GM12878 (cell line): Measurements from ENCODE around the gene TBC1D10B. TPM values are rescaled to one million over a fixed set of nuclear protein-coding genes. Genes with fewer than 3 reads are reported as not detected.

Experiments used
- BCLAF1 ChIP-seq: fragments of 450-650 bp; IDR thresholded peaks from 2 replicates; pipeline ENCODE4 v1.6.1; 2017; ENCODE audit warnings: antibody characterized with exemption, mild to moderate bottlenecking, moderate library complexity
- BHLHE40 ChIP-seq, 2 experiments: fragments of 450-650 bp in 1 of 2; IDR thresholded peaks; 2 replicates each; pipeline ENCODE4 v1.6.1; 2011 to 2017; ENCODE audit warnings: low read depth in 2 of 2, borderline replicate concordance in 1 of 2, improper control_type of control experiment in 1 of 2, low read length in 1 of 2, mild to moderate bottlenecking in 1 of 2
- EZH2 ChIP-seq: IDR thresholded peaks from 2 replicates; pipeline ENCODE4 v1.6.1; 2012; ENCODE audit warnings: low read depth, mild to moderate bottlenecking, control low read depth, inconsistent platforms, low read length, borderline replicate concordance; ENCODE audit not compliant: control insufficient read depth
- LARP7 ChIP-seq: fragments of 450-650 bp; IDR thresholded peaks from 2 replicates; pipeline ENCODE4 v1.6.1; 2017; ENCODE audit warnings: mild to moderate bottlenecking
- NR2C2 ChIP-seq: IDR thresholded peaks from 2 replicates; pipeline ENCODE4 v1.6.1; 2011; ENCODE audit warnings: borderline replicate concordance, low read depth; ENCODE audit not compliant: control insufficient read depth, insufficient read length
- NR2F1 ChIP-seq: fragments of 450-650 bp; conservative IDR thresholded peaks from 2 replicates; pipeline ENCODE4 v1.6.1; 2017; ENCODE audit warnings: mild to moderate bottlenecking
- RBBP5 ChIP-seq: fragments of 200-600 bp; sonication (generic); conservative IDR thresholded peaks from 2 replicates; pipeline ENCODE4 v1.6.1; 2016
- SUZ12 ChIP-seq: fragments of 200-600 bp; sonication (generic); IDR thresholded peaks from one replicate; pipeline ENCODE4 v1.6.1; 2018; ENCODE audit warnings: antibody characterized with exemption, mild to moderate bottlenecking; ENCODE audit not compliant: unreplicated experiment
- TARDBP ChIP-seq: IDR thresholded peaks from 2 replicates; pipeline ENCODE4 v1.6.1; 2016; ENCODE audit warnings: borderline replicate concordance
- ZNF24 ChIP-seq: fragments of 450-650 bp; IDR thresholded peaks from 2 replicates; pipeline ENCODE4 v1.6.1; 2017; ENCODE audit warnings: antibody characterized with exemption, mild to moderate bottlenecking
- ZNF384 ChIP-seq: IDR thresholded peaks from 2 replicates; pipeline ENCODE4 v1.6.1; 2012; ENCODE audit warnings: low read depth, mild to moderate bottlenecking, low read length, improper control_type of control experiment, borderline replicate concordance
- ZZZ3 ChIP-seq: IDR thresholded peaks from 2 replicates; pipeline ENCODE4 v1.6.1; 2011; ENCODE audit warnings: low read depth; ENCODE audit not compliant: control insufficient read depth, insufficient read length
- polyA plus RNA-seq, 11 experiments: library from polyadenylated mRNA; depleted of rRNA in 4 of 11; unstranded in 6 of 11; stranded (reverse) in 5 of 11; fragments of >200 nt; fragmentation: Nextera tagmentation in 4 of 11; fragmentation: Illumina TruSeq in 1 of 11; extraction: Ambion mirVana in 4 of 11; extraction: Trizol in 1 of 11; gene quantifications; 1 replicate in 1 of 11; 2 replicates in 10 of 11; pipeline versions ENCODE4 v1.2.1 to v1.2.3, GENCODE V29; 2011 to 2016; ENCODE audit warnings: inconsistent platforms in 2 of 11, missing spikeins in 2 of 11, low read depth in 1 of 11
- total RNA-seq, 4 experiments: library from RNA; depleted of rRNA in 3 of 4; stranded (reverse); fragments of >200 nt in 3 of 4; fragmentation: Illumina TruSeq in 1 of 4; extraction: Trizol in 1 of 4; gene quantifications; 2 replicates each; pipeline versions ENCODE4 v1.2.1 to v1.2.3, GENCODE V29; 2013 to 2021
- TF ChIP-seq, protein P1 (sequence below): IDR thresholded peaks from 2 replicates; pipeline ENCODE4 v1.6.1; 2012; ENCODE audit warnings: mild to moderate bottlenecking, low read depth, low read length
- TF ChIP-seq, protein P2 (sequence below): IDR thresholded peaks from 2 replicates; pipeline ENCODE4 v1.6.1; 2012; ENCODE audit warnings: low read length, inconsistent platforms
- TF ChIP-seq, protein P3 (sequence below): fragments of 450-650 bp; IDR thresholded peaks from 2 replicates; pipeline ENCODE4 v1.6.1; 2016; ENCODE audit warnings: mild to moderate bottlenecking

TBC1D10B gene
- total and polyA plus RNA-seq, 10 of the 15 experiments (the other 5 are each of a cell fraction or from before 2014, with no cell fraction given), result 2.2 to 51.2 (median 11.6) TPM

DNA sequence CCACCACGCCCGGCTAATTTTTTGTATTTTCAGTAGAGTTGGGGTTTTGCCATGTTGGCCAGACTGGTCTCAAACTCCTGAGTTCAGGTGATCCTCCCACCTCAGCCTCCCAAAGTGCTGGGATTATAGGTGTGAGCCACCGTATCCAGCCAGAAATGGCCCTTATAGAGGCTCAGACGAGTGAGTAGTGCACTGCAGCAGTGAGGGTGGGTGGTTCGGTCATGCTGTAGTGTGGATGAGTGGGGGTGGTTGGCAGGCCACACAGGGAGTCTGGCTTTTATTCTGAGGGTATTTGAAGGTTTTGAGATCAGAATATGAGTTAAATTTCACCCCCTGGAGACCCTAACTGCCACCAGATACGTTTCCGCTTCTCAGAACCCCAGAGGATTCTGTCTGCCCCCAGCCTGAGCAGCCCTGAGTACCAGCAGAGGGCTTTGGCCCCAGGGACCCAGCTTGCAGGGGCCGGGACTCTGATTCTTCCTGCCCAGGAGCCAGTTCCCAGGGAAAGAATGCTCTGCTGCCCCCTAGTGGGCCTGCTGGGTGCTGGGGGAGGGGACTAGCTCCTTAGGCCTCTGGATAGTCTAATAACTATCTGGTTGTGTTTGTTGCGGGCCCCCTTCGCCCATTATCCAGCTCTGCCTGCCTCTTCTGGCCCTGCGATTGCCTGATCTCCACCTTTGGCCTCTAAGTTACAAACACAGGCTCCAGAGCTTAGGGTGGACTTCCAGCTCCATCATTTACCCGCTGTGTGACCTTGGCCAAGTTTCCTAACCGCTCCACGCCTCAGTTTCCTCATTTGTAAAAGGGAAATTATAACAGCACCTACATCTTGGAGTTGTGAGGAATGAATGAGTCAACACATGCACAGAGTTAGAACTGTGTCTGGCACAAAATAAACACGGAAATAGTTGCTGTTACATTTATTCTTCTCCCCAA lies 39.1 kb upstream of the TBC1D10B start (continued):
- TF ChIP-seq ZNF384, result no peak
- TF ChIP-seq NR2C2, result no peak
- TF ChIP-seq LARP7, result no peak
- TF ChIP-seq, protein P1, sequence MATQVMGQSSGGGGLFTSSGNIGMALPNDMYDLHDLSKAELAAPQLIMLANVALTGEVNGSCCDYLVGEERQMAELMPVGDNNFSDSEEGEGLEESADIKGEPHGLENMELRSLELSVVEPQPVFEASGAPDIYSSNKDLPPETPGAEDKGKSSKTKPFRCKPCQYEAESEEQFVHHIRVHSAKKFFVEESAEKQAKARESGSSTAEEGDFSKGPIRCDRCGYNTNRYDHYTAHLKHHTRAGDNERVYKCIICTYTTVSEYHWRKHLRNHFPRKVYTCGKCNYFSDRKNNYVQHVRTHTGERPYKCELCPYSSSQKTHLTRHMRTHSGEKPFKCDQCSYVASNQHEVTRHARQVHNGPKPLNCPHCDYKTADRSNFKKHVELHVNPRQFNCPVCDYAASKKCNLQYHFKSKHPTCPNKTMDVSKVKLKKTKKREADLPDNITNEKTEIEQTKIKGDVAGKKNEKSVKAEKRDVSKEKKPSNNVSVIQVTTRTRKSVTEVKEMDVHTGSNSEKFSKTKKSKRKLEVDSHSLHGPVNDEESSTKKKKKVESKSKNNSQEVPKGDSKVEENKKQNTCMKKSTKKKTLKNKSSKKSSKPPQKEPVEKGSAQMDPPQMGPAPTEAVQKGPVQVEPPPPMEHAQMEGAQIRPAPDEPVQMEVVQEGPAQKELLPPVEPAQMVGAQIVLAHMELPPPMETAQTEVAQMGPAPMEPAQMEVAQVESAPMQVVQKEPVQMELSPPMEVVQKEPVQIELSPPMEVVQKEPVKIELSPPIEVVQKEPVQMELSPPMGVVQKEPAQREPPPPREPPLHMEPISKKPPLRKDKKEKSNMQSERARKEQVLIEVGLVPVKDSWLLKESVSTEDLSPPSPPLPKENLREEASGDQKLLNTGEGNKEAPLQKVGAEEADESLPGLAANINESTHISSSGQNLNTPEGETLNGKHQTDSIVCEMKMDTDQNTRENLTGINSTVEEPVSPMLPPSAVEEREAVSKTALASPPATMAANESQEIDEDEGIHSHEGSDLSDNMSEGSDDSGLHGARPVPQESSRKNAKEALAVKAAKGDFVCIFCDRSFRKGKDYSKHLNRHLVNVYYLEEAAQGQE, result no peak
- peak; percentile 51; the same call in 1 of the 2 replicates for TF ChIP-seq NR2F1
- TF ChIP-seq, protein P2, sequence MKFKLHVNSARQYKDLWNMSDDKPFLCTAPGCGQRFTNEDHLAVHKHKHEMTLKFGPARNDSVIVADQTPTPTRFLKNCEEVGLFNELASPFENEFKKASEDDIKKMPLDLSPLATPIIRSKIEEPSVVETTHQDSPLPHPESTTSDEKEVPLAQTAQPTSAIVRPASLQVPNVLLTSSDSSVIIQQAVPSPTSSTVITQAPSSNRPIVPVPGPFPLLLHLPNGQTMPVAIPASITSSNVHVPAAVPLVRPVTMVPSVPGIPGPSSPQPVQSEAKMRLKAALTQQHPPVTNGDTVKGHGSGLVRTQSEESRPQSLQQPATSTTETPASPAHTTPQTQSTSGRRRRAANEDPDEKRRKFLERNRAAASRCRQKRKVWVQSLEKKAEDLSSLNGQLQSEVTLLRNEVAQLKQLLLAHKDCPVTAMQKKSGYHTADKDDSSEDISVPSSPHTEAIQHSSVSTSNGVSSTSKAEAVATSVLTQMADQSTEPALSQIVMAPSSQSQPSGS, result no peak
- TF ChIP-seq ZZZ3, result no peak
- no peak for TF ChIP-seq TARDBP
- TF ChIP-seq BCLAF1, result no peak
- TF ChIP-seq SUZ12, result no peak
- TF ChIP-seq EZH2, result no peak
- no peak for TF ChIP-seq RBBP5
- peak; percentile 5 to 22; a peak in 1 of 4 replicates for TF ChIP-seq BHLHE40 (IDR thresholded peaks at IDR 0.05; ENCODE audit: borderline replicate concordance in 1 of 2, low read depth in 2 of 2, low read length in 1 of 2)
- TF ChIP-seq, protein P3, sequence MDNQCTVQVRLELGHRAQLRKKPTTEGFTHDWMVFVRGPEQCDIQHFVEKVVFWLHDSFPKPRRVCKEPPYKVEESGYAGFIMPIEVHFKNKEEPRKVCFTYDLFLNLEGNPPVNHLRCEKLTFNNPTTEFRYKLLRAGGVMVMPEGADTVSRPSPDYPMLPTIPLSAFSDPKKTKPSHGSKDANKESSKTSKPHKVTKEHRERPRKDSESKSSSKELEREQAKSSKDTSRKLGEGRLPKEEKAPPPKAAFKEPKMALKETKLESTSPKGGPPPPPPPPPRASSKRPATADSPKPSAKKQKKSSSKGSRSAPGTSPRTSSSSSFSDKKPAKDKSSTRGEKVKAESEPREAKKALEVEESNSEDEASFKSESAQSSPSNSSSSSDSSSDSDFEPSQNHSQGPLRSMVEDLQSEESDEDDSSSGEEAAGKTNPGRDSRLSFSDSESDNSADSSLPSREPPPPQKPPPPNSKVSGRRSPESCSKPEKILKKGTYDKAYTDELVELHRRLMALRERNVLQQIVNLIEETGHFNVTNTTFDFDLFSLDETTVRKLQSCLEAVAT, result 0 out of 2 replicates have a peak, but pooled peaks have one; percentile 50
- 0 out of 2 replicates have a peak, but pooled peaks have one; percentile 20 for TF ChIP-seq ZNF24
